ENCODE results near the gene CRIP1.

CRIP1 gene

DNA sequence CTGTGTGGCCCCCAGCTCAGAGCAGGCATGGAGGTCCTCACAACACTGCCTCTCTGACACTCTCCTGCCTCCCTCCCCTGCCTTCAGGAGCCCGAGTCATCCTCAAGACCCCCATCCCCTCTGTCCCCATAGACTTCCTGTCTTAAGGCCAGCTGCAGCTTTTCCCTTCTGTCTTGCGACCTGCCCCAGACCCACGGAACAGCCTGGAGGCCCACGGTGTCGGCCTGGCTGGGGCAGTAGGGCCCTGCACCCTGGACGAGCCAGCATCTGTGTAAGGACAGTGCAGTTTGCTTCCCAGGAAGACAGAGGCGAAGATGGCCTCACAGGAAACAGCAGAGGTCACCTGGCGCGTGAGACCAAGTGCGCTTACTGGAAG is 14.0 kb downstream of the CRIP1 start:
- Mint-ChIP-seq H3K9me3 (no peaks in the 10 kb centered on the region), H3K4me1 (no peaks in the 10 kb centered on the region), H3K27me3 (no peaks in the 10 kb centered on the region), H3K36me3 (no peaks in the 10 kb centered on the region), H3K4me3 (no peak overlapping the region), H3K27ac (no peak overlapping the region)

DNA sequence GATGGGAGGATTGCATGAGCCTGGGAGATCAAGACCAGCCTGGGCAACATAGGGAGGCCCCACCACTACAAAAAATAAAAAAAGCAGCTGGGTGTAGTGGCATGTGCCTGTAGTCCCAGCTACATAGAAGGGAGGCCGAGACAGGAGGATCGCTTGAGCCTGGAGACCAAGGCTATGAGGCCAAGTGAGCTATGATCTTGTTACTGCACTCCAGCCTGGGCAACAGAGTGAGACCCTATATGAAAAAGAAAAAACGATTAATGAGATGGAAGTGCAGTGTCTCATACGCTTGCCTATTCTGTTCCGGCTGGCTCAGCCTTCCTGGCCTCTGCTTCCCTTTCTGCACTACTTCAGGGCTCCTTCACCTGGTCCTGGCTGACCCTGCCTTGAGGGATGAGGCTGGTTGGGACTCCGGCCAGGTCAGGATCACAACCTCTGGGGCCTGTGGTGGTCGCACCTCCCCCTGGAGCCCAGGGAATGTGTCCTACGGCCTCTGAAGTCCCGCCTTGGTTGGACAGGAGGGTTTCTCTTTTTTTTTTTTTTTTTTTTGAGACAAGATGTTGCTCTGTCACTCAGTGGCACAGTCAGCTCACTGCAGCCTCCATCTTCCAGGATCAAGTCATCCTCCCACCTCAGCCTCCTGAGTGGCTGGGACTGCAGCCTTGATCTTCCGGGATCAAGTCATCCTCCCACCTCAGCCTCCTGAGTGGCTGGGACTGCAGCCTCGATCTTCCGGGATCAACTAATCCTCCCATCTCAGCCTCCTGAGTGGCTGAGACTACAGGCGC is 15.0 kb downstream of the CRIP1 start:
- no peaks in the 10 kb centered on the region for H3K9me3 Mint-ChIP-seq
- no peaks in the 10 kb centered on the region for H3K27me3 Mint-ChIP-seq
- H3K4me1 Mint-ChIP-seq, result no peaks in the 10 kb centered on the region
- no peaks in the 10 kb centered on the region for H3K36me3 Mint-ChIP-seq
- H3K4me3 Mint-ChIP-seq, result no peak overlapping the region
- H3K27ac Mint-ChIP-seq, result no peak overlapping the region

DNA sequence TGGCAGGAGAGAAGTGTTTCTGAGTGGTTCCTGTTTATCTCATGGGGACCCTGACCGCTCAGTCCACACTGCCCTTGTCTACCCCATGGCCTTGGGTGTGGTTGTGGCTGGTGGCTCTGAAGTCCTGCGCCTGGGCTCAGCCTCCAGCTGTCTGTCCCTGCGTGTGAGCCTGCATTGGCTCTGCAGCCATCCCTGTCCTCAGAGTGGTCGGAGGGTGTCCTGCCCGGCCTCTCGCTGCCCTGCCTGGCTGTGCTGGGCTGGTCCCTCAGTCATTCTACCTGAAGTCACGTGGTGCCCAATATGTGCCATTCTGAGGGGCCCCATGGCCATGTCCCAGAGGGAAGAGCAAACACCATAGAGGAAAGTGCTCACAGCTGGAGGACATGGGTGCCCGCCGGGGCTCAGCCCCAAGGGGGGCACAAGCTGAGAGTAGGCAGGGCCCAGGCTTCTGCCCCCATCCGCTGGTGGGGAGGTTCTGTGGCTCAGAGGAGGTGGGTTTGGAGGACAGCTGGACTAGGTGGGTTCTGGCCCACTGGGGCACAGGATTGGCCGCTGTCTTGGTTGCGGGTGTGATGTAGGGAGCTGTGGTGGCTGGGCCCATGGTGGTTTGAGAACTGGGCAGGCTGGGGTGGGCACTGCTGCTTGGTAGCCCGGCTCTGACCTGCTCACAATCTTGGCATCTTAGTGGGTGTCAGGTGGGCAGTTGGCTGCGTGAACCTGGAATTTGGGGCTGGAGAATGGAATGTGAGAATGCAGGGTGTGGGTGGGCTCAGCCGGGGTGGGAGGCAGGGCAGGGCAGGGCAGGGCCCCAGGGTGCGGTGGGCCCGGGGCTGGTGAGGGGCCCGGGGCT is 16.0 kb downstream of the CRIP1 start:
- Mint-ChIP-seq H3K4me1 (peaks cover under 1% of the 10 kb centered on the region), H3K36me3 (no peaks in the 10 kb centered on the region), H3K4me3 (no peak overlapping the region), H3K9me3 (no peaks in the 10 kb centered on the region), H3K27ac (no peak overlapping the region), H3K27me3 (peaks cover 2% of the 10 kb centered on the region)

GRCh38 chr14:105503296-105503640 is 16.6 kb downstream of the CRIP1 start:
- Mint-ChIP-seq H3K9me3 (no peaks in the 10 kb centered on the region), H3K27ac (no peak overlapping the region), H3K27me3 (peaks cover 6% of the 10 kb centered on the region), H3K36me3 (no peaks in the 10 kb centered on the region), H3K4me3 (no peak overlapping the region), H3K4me1 (peaks cover 4% of the 10 kb centered on the region)

- Mint-ChIP-seq H3K27ac (no peak overlapping the region), H3K9me3 (no peaks in the 10 kb centered on the region), H3K27me3 (peaks cover 11% of the 10 kb centered on the region), H3K36me3 (no peaks in the 10 kb centered on the region), H3K4me3 (no peak overlapping the region), H3K4me1 (peaks cover 4% of the 10 kb centered on the region)
These were observed 17.4 kb downstream of the CRIP1 start for GRCh38 chr14:105503935-105504692.

DNA sequence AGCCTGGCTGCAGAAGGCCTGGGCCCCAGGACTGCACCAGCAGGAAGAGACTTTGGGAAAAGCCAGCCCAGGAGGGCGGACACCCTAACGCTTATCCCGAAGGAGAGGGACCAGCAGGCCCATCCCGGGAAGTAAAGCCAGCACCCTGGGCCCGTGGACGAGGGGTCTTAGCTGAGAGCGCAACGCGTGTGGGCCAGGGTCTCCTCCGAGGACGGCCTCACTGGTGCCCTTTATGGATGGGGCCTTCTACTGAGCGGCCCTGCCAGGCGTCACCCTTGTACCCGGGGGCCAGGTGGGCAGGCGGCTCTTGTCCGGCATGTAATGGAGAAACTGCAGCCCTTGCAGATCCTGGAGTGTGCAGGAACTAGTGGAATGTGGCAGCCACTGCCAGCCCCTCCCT is 18.4 kb downstream of the CRIP1 start:
- Mint-ChIP-seq H3K4me1 (peaks cover 4% of the 10 kb centered on the region), H3K9me3 (no peaks in the 10 kb centered on the region), H3K27ac (no peak overlapping the region), H3K4me3 (no peak overlapping the region), H3K36me3 (no peaks in the 10 kb centered on the region), H3K27me3 (peaks cover 11% of the 10 kb centered on the region)

DNA sequence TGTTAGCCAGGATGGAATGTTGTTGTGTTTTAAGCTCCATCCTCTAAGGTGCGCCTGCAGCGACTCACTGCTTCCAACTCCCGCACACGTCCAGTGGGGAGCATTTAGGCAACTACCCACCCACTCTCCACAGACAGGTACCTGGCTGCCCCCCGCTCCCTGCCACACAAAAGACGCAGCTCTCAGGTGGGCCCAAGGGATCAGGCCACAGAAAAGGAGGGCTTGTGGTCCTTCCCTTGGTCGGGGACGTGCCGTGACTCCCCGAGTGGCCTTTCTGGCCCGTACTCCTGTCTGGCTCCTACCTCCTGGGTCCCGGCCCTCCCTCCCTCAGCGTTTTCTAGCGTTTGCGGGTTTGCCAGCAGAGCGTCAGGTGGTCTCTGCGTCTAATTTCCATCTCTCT is 20.6 kb downstream of the CRIP1 start:
- Mint-ChIP-seq H3K4me3 (no peak overlapping the region), H3K4me1 (peaks cover 4% of the 10 kb centered on the region), H3K27ac (no peak overlapping the region), H3K9me3 (no peaks in the 10 kb centered on the region), H3K36me3 (no peaks in the 10 kb centered on the region), H3K27me3 (peaks cover 14% of the 10 kb centered on the region)

GRCh38 chr14:105508069-105508468 is 21.4 kb downstream of the CRIP1 start:
- Mint-ChIP-seq H3K9me3 (no peaks in the 10 kb centered on the region), H3K27ac (peak overlapping the region; percentile 49), H3K27me3 (peaks cover 14% of the 10 kb centered on the region), H3K36me3 (no peaks in the 10 kb centered on the region), H3K4me3 (no peak overlapping the region), H3K4me1 (peaks cover 4% of the 10 kb centered on the region)

- no peaks in the 10 kb centered on the region for H3K36me3 Mint-ChIP-seq
- peaks cover 4% of the 10 kb centered on the region for H3K4me1 Mint-ChIP-seq
- no peak overlapping the region for H3K4me3 Mint-ChIP-seq
- H3K27ac Mint-ChIP-seq, result peak overlapping the region; percentile 23
- no peaks in the 10 kb centered on the region for H3K9me3 Mint-ChIP-seq
- H3K27me3 Mint-ChIP-seq, result peaks cover 17% of the 10 kb centered on the region
These were observed 21.9 kb downstream of the CRIP1 start for GRCh38 chr14:105508601-105509000.

DNA sequence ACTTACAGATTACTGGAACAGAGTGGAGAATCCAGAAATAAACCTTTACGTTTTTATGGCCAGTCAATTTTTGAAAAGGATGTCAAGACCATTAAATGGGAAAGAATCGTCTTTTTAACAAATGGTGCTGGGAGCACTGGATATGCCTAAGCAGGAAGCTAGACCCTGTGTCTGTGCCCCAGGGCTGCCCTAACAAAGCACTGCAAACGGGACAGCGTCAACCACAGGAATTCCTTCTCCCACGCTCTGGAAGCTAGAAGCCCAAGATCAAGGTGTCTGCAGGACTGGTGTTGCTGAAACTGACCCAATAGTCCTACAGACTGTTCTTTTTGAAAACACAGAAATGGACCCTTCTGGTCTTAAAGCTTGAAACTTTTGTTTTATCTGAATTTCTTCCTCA is 30.4 kb downstream of the CRIP1 start:
- H3K27ac Mint-ChIP-seq, result no peak overlapping the region
- H3K9me3 Mint-ChIP-seq, result no peaks in the 10 kb centered on the region
- H3K27me3 Mint-ChIP-seq, result peaks cover 6% of the 10 kb centered on the region
- H3K36me3 Mint-ChIP-seq, result no peaks in the 10 kb centered on the region
- H3K4me1 Mint-ChIP-seq, result no peaks in the 10 kb centered on the region
- no peak overlapping the region for H3K4me3 Mint-ChIP-seq

GRCh38 chr14:105519946-105520698 is 33.4 kb downstream of the CRIP1 start:
- H3K9me3 Mint-ChIP-seq, result no peaks in the 10 kb centered on the region
- H3K4me3 Mint-ChIP-seq, result no peak overlapping the region
- no peak overlapping the region for H3K27ac Mint-ChIP-seq
- H3K36me3 Mint-ChIP-seq, result no peaks in the 10 kb centered on the region
- no peaks in the 10 kb centered on the region for H3K4me1 Mint-ChIP-seq
- peaks cover 8% of the 10 kb centered on the region for H3K27me3 Mint-ChIP-seq

DNA sequence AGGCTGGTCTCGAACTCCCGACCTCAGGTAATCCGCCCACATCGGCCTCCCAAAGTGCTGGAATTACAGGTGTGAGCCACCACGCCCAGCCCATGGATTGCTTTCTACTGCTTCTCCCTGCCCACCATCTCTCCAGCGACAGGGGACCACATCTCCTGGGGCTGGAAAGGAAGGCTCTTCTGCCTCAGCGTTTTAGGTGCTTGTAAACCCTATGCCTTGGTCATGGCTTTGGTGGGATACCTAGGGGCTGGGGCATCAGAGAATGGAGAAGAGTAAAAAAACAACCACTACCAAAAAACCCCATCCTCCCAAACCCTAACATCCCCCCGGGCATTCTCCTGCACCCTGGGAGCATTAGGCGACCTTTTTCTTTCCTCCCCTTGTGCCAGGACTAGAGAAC is 38.6 kb downstream of the CRIP1 start:
- H3K27me3 Mint-ChIP-seq, result peaks cover 4% of the 10 kb centered on the region
- no peaks in the 10 kb centered on the region for H3K36me3 Mint-ChIP-seq
- H3K9me3 Mint-ChIP-seq, result no peaks in the 10 kb centered on the region
- no peak overlapping the region for H3K4me3 Mint-ChIP-seq
- H3K27ac Mint-ChIP-seq, result no peak overlapping the region
- peaks cover 5% of the 10 kb centered on the region for H3K4me1 Mint-ChIP-seq

DNA sequence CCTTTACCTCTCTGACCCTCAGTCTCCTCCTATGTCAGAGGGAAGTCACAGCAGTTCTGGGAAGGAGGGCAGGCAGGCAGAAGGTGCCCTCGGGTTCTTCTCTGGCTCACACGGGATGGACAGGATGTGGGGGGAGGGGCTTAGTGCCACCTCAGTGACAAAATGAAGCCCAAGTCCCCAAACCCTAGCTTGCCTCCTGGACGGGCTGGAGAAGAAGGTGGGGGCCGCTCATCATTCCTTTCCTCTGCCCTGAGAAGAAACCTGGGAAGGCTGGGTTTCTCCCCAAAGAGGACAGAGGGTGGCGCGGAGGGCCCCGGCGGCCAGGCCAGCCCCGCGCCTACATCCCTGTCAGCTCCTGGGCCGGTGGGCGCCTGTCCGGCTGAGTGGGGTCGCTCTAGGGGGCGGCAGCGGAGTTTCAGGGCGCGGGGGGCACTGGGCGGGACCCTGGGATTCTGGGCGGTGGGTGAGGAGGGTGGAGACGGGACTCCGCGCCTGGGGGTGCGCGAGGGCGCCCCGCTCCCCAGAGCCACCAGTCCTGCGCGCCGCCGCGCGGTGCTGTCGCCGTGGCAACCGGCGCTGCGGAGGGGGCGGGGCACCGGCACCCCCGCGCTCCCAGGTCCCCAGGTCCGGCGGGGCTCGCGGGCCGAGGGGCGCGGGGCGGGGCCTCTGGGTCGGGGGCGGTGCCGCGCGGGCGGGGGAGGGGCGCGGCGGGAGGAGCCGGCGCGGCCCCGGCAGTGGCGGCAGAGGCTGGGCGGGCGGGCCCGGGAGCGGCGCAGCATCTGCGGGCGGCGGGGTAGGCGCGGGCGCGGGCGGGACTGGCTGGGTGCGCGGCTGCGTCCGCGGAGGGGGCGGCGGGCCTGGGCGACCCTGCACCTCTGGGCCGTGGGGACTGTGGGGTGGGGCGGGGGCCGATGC is 39.4 kb downstream of the CRIP1 start, which contains the start of gene TMEM121:
Gene TMEM121, plus strand, starts transcription at position 723 of the 915 bp plus-strand sequence. CDS start 2,252 bp downstream, outside the sequence.
- peaks cover 4% of the 10 kb centered on the region for H3K27me3 Mint-ChIP-seq
- peak within 1 kb of the TSS; percentile 79 for H3K4me3 Mint-ChIP-seq
- H3K9me3 Mint-ChIP-seq, result no peaks in the 10 kb centered on the region
- peak within 1 kb of the TSS; percentile 30 for H3K27ac Mint-ChIP-seq
- H3K4me1 Mint-ChIP-seq, result peaks cover 5% of the 10 kb centered on the region
- no peaks in the 10 kb centered on the region for H3K36me3 Mint-ChIP-seq

GRCh38 chr14:105526776-105527380 is 40.2 kb downstream of the CRIP1 start:
- peak overlapping the region; percentile 79 for H3K4me3 Mint-ChIP-seq
- H3K4me1 Mint-ChIP-seq, result peaks cover 5% of the 10 kb centered on the region
- no peak overlapping the region for H3K27ac Mint-ChIP-seq
- no peaks in the 10 kb centered on the region for H3K36me3 Mint-ChIP-seq
- H3K9me3 Mint-ChIP-seq, result no peaks in the 10 kb centered on the region
- H3K27me3 Mint-ChIP-seq, result peaks cover 4% of the 10 kb centered on the region

Data from activated naive CD4-positive, alpha-beta T cell treated with anti-CD3 and anti-CD28 coated beads, Interleukin-2, amount 50 U/mL, for 24 hours (primary cell).